H1 (cell line): Measurements from ENCODE around the gene ARHGEF11. TPM values are rescaled to one million over a fixed set of nuclear protein-coding genes. Genes with fewer than 3 reads are reported as not detected.

ENCODE experiments used
- RXRA ChIP-seq: IDR thresholded peaks from 2 replicates; pipeline ENCODE4 v1.6.1; 2011; ENCODE audit warnings: low read depth, mild to moderate bottlenecking, low read length, moderate library complexity; ENCODE audit not compliant: insufficient read depth
- SP1 ChIP-seq: IDR thresholded peaks from 2 replicates; pipeline ENCODE4 v1.6.1; 2011; ENCODE audit warnings: low read depth, low read length
- polyA plus RNA-seq, 7 experiments: library from polyadenylated mRNA; depleted of rRNA in 3 of 7; stranded (reverse) in 5 of 7; unstranded in 2 of 7; fragments of >200 nt in 5 of 7; fragments of 200-250 nt in 2 of 7; gene quantifications; 1 replicate in 5 of 7; 2 replicates in 1 of 7; 4 replicates in 1 of 7; pipeline versions ENCODE4 v1.2.1 to v1.2.3, GENCODE V29; 2011 to 2013; ENCODE audit warnings: missing spikeins in 2 of 7, mixed read lengths in 2 of 7
- total RNA-seq: library from RNA; stranded (reverse); fragmentation: NEBNext Ultra II Directional; extraction: Animal tissue kit (Norgen Biotek cat#: 25700); gene quantifications from 2 replicates; pipeline ENCODE4 v1.2.1, GENCODE V29; 2021

Gene ARHGEF11
- total and polyA plus RNA-seq, 2 of the 8 experiments (the other 6 are each of a cell fraction or from before 2014, with no cell fraction given) = 19.9 to 33.1 TPM

- TF ChIP-seq RXRA (no peak), SP1 (no peak)
- TF ChIP-seq, all 59 proteins: peak for 0
Observed at GRCh38 chr1:157033357-157033876, 12.1 kb downstream of the ARHGEF11 start (continued).
